SHP77 (cell line): ENCODE results near the gene TNRC6C.

ENCODE experiments used
- DNase-seq, 2 experiments: peaks; one replicate each; lab custom pipeline; 2025; lab: John Stamatoyannopoulos, UW

Gene TNRC6C

DNA sequence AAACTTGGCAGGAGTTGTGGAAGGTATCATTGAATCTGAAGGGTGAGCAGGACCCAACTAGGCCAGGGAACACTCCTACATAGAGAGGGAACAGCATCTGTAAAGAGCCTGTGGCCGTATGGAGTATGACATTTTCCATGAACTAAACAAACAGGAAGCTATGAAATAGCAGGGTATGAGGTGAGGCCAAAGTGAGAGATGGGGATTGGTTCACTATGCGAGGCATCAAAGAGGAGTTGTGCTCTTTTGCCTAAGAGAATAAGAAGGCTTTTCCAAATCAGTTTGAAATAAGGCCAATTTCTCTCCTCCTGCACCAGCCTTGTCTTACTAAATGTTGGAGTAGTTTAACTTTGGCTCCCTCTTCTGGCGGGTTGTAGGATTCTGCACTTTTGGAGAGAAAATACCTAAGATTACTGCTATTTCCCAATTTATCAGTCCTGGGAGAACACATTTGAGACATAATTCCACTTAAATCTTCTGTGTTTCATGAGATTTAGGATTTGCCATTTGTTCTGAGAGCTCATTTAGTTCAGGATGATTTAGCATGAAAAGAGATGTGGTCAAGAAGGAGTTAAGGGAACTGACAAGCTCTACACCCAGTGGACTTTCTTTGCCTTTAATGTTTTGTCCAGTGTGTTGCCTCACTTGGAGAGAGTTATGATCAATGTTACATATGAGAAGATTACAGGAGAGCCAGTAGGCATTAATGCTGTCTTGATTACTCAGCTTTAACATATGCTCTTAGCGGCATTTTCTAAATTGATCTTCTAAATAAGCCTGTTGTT, 55.4 kb downstream of the TNRC6C start:
- peak; percentile 69 to 79 for DNase-seq

DNA sequence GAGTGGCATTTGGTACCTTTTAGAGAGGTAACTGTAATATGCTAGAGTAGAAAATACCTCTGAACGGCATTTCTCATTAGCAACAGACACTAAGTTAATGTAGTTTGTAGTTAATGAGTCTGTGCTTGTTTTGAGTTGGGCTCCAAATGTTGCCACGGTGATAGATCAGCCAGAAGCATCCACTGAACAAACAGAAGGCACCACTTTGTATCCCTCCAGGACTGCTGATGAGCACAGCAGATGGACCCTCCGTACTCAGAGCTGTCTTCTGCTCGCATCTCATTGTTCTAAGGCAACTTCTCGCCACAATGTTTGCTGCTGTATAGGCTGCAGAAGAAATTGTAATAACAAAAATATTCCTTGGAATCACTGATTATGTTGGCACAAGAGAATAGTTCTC, 56.1 kb downstream of the TNRC6C start:
- no peak for DNase-seq

DNA sequence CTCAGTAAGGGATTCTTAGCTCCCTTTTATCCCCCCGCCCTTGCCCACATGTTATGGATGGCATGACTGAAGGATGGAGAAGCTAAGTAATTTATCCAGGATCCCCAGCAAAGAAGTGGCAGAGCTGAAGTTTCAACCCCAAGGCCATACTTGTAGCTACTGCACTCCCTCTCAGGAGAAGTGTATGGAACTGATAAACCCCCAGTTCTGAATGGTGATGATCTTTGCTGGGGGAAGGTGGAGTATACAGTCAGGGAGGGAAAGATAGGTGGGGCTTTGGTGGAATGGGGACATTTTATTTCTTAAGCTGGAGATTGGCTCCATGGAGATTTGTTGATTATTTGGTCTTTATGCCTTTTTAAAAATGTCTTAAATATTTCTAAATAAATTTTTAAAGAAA, 58.3 kb downstream of the TNRC6C start:
- DNase-seq, result no peak

DNA sequence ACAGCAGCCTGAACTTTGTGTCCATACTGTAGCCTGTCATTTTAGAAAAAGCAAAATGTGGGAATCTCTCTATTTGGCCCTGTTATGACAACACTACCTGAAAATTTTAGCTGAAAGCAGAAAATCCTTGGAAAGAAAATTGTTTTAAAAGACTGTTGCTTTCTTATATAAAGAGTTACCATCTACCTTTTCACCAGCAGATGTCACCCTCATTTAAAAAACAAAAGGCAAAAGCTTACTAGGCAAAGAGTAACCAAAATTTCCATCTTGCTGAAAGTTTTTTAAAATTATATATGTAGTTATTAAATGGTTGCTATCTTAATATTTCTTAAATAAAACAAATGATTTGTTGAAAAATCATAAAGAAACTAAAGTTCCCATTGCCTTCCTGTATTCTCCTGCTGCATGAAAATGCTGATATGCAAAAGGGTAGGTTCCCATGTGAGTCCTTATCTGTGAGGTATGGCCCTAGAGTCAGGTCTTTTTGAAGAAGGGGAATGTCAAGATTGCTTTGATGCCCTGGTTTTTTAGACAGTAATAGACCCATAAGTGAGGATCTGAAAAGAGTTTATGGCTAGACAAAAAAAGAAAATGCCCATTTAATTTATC, 61.0 kb downstream of the TNRC6C start:
- peak; percentile 27 to 59 for DNase-seq

DNA sequence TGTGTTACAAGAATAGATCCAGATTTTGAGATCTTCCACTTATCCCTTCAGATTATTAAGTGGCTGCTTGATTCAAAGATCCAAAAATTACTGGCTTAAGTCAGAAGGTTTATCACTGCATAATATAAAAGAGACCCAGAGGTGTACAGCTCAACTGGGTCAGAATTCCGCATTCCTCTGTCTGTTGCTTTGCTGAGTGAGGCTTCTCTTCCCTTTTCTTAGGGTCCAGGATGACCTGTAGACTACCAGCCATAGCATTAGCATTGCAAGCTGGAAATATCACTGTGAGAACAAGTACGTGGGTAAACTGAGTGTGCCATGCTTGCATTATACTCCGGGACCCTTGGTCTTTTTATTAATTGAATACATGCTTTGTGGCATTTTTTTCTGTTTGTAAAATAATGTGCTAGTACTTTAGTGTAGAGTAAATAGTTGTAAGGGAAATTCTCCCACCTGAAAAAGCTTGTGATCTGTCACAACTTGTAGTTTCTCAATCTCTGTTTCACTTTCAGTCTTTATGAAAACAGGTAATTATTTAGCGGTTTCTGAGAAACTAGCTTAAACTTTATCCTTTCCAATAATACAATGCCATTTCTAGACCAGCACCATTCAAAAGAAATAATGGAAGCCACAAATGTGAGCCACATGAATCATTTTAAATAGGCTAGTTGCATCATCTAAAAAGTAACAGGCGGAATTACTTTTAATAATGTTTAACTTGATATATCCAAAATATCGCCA, 61.6 kb downstream of the TNRC6C start:
- no peak for DNase-seq

DNA sequence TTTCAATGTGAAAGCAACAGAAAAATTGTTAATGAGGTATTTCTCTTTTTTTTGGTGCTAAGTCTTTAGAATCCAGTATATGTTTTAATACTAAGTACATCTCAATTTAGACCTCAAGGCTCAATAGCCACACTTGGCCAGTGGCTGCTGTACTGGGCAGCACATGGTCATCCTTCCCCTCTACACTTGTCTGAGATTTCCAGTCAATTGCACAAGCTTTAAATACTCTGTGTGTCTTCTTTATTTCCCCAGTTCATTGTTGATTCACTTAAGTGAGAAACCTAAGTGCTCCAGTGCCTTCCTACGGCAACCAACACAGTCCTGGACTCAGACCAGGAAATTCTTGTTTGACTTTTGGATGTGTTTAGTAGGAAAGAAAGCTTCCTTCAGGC, 62.2 kb downstream of the TNRC6C start:
- DNase-seq, result no peak

DNA sequence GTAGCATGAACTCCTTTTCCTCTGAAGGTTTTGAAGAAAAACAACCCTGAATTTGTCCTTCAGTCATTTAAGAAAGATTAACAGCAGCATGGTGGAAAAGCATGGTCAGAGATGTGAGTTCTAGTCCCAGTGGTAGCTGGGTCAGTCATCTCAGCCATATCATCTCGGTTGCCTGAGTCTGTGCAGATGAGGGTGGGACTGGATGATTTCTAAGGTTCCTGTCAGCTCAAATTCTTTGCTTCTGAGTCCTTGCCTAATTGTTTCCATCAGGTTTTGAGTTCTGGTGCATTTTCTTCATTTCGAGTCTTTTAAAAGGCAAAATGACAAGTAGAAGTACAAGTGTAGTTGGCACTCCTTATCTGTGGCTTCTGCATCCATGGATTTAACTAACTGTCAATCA, 63.9 kb downstream of the TNRC6C start:
- DNase-seq, result no peak

DNA sequence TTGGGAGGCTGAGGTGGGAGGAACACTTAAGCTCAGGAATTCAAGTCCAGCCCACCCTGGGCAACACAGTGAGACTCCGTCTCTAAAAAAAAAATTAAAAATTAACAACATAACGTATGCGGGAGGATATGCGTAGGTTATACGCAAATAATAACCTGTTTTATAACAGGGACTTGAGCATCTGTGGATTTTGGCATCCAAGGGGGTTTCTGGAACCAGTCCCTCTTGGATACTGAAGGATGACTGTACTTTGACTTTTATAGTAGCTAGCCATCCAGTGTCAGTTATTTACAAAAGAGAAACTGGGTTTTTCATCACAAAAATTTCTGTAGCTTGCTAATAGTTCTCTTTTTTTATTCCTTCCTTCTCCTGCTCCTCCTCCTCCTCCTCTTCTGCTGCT, 64.5 kb downstream of the TNRC6C start:
- DNase-seq, result no peak

DNA sequence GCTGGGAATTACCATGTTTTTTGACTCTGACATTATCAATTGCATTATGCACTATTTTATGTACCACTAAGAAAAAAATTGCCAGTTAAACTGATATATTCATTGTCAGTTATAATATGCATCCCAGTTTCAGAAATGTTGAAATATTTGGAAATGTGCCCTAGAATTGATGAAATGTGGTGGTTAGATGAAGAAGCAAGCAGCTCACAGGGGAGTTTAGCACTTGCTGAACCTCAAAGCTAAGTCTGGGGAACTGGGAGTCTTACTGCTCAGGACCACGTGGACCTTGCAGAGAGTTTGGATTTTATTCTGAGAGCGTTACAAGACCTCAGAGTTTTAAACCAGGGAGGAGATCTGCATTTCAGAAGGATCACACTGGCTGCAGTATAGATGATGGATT, 67.9 kb downstream of the TNRC6C start:
- no peak for DNase-seq

DNA sequence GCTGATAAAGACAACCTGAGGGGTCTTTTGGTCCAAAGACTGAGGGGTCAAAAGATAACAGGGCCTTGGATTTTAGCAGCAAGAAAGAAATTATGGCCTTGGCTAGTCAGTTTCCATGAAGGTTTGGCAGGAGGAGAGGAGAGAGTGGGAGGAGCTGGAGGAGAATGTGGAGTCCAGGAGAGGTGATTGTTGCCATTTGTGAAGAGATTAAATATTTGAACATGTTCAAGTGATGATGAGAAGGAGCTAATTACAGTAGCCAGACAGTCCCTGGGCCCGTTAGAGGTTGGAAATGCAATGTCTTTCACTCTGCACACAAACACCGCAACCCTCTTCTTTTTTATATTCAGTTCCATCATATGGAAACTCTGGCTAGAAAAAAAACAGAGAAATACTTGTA, 68.6 kb downstream of the TNRC6C start:
- DNase-seq, result no peak

DNA sequence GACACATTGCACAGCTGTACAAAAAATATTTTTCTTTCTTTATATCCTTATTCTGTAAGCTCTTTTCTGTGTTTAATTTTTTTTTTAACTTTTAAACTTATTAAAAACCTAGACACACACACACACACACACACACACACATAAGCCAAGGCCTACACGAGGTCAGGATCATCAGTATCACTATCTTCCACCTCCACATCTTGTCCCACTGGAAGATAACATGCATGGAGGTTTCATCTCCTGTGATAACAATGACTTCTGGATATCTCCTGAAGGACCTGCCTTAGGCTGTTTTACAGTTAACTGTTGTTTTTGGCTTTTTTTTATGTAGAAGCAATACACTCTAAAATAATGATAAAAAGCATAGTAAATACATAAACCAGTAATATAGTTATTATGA, 71.2 kb downstream of the TNRC6C start:
- DNase-seq, result no peak

DNA sequence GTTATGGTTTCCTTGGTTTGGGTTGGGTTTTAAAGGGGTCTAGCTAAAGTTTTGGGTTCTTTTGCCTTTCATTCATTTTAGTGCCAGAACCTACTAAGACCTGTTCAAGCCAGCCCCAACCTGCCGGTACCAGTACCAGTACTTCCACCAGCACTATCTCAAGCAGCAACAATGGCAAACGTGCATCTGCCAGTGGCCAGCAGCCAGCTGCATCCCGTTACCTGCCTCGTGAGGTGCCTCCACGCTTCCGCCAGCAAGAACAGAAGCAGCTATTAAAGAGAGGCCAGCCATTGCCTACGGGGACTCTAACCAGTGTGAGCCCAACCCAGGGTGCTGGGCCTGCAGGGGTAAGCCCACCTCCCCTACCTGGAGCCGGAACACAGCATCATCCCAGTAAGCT, 72.9 kb downstream of the TNRC6C start:
- no peak for DNase-seq

DNA sequence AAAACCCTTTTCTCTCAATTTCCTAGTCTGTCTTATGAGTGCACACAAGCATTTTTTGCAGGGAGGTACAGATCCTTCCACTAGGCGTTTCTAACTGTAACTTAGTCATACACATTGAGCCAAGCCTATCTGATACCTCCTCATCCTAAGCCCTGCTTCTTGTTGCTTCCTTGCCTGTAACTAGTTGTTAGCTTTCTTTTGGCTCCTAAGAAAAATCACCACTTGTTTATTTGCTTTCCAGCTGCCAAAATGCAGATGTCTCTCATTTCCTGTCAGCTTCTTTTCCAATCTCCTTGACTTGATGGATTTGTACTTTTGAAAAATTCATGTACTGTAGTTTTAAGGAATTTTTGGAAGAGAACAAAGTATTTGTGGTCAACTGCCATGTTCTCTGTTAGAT, 73.7 kb downstream of the TNRC6C start:
- no peak for DNase-seq

DNA sequence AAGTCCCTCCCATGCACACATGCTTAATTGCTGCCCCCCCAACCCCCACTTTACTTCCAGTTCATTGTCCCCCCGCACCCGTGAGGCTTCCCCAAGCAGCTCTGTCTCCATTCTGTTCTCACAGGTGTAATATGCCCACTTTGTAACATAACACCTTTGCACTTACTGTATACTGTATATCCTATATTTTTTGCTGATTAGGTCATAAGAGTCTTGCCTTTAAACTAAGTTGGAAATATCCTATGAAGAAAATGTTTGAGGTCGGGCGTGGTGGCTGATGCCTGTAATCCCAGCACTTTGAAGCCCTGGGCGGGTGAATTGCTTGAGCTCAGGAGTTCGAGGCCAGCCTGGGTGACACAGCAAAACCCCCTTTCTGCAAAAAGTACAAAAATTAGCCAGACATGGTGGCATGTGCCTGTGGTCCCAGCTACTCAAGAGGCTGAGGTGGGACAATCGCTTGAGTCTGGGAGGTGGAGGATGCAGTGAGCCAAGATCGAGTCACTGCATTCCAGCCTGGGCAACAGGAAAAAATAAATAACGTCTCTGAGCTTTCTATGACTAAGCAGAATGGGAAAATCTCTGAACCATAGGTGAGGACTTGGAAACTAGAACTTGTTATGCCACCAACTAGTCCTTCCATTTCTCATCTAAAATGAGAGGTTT, 76.1 kb downstream of the TNRC6C start:
- no peak for DNase-seq

DNA sequence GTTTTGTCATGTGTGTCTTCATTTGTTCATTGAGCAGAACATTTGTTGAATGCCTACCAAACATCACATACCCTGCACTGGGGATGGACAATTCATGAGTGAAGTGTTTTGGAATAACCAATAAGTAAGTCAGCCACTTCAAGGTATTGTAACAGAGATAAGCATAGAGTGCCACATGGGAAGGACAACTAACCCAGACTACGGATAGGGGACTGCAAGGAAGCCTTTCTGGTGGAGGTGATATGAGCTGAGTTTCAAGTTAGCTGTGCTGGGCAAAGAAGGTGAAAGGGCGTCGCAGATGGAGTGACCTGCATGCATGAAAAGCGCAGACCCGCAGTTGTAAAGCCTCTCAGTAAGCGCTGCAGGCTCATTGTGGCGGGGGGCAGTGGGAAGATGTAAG, 78.8 kb downstream of the TNRC6C start:
- no peak for DNase-seq

DNA sequence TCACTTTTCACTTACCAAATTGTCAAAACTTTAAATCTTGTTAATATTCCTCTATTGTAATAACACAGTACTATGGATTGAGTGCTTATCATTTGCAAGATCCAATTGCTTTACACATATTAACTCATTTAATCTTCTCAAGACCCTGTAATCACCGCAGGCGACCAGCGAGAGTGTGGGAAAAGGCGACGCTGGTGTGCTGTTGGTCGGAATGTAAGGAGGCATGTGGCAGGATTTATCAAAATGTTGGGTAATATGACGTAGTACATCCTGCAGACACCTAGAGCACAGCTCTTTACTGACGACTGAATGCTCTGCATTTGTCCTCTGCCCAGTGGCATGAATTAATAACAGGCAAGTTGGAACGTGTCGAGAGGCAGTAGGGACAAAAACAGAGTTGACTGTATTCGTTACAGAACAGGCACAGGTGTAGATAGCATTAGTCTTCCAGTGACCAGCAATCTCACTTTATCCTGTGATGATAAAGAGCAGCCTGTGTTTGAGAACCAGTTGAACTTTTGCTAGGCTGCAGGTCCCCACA, 80.3 kb downstream of the TNRC6C start:
- peak; percentile 77 to 90 for DNase-seq

DNA sequence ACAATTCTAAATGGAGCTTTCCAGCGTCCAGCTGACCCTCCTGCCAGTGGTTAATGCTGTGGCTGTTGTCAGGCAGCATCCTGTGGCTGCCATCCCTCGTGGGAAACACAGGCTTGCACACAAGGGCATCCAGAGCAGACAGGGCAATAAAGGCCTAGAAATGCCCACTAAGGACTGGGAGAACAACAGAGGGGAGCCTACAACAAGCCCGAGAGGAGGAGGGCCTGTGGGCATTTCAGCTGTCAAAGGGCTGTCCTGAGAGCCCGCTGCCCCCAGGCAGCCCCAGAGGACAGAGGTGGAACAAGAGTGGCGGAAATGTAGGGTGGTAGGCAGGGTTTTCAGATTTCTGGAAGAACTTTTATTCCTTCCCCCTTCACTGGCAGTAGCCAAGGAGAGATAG, 81.1 kb downstream of the TNRC6C start:
- DNase-seq, result no peak

DNA sequence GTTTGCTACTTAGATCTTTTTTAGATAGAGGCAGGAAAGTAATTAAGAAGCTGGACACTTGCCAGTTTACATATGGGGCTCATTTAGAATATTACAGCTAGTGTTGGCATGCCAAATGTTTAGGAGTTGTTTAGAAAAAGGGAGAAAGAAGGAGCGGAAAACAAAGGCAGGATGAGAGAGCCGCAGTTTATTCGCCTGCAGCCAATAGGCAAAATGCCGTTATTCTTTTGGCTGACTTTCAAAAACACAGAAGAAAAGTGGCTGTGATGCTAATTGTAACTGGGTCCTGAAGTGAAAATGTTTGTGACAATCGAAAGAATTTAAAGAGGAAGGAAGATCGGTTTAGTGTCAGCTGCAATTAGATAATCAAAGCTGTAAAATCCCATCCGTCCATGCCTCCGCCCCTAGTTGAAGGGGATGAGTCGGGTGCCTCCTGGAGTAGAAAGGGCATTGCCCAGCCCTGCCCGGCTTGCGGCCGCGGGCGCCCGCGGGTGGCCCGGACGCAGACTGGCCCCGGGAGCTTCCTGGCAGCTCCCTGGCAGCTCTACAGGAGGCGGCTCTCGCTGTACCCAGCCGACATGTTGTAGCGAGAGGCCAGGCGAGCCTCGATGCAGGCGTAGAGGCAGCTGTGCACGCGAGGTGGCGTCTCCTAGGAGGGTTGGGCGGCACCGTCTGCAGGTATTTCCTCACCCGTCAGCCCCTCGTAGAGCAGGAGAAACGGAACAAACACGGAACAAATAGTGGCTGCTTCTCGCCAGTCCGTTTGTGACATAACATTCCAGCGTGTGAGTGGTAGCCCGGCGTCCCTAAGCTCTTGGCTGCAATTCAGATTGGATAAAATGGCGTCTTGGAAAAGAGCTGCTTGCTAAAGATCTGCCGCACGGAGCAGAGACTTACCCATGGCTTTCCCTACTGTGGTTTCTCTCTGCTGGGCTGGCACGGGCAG, 82.2 kb downstream of the TNRC6C start:
- DNase-seq, result peak; percentile 59 to 86

DNA sequence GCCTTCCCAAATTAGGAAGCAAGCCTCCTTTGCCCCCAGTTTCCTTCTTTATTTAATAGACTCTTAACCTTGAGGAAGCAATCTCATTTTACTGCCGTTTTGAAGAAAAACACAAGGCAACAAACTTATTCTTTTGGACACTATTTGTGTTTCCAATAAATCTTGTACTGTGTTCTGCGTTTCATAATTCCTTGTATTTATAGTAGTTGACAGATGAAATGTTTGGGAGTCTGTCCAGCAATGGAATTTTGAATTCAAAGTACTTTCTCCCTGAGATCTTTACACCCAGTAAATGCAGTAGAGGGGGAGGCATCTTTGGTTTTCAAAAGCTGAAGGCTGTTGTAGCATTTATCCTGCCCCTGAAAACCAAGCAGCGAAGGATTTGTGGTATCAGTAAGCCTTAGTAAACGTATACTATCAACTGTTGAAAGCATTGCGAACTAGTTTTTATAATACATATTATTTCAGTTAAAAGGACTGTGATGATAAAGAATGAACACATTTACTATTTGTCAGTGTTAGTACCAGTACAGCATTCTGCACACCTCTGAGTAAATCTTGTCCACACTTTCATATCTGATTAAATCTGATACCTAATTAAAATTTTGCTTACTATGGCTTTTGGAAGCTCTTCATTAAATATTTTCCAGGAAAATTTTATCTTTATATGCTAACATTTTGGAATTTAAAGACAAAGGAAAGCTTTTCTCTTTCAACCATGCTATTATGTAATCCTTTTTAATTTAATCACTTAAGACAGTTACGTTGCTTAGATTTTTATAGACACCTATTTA, 83.1 kb downstream of the TNRC6C start:
- DNase-seq, result no peak

DNA sequence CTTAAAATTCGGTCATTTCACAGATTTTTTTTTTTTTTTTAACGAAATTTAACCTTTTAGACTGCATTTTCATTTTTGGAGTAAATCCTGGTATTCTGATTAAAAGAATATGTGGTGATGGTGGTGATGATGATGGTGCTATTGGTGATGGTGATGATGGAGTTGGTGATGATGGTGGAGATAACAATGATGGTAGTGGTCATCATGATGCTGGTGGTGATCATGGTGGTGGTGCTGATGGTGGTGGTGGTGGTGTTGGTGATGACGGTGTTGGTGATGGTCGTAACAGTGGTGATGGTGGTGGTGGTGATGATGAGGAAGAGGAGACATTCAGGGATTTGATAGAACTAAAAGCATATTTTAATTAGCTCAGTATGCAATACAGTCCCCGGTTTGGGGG, 84.0 kb downstream of the TNRC6C start:
- no peak for DNase-seq
